Central memory CD8-positive, alpha-beta T cell (primary cell): Measurements from ENCODE around the gene FRAS1.
"Not testable (repeated sequence)": the region's sequence is repeated elsewhere in the genome, so short reads cannot be mapped to it uniquely, and the experiment has no call there.

Experiments used
- ATAC-seq: fragments of 150-1000 bp; cut with Tn5 transposase; replicated peaks from 2 replicates; pipeline ENCODE4 v1.10.0; 2022; ENCODE audit warnings: mild to moderate bottlenecking, moderate FRiP score, moderate number of reproducible peaks; ENCODE audit not compliant: poor library complexity, severe bottlenecking; ENCODE audit errors: extremely low read depth
- DNase-seq, 2 donors: peaks; one replicate each; pipeline ENCODE4 v3.0.0; 2021; ENCODE audit warnings: low spot score in 2 of 2
- H3K27ac Mint-ChIP-seq: one replicate; pipeline ENCODE4 v1.8.0; 2022; ENCODE audit warnings: low read depth, mild to moderate bottlenecking, moderate library complexity, mixed read lengths
- H3K27me3 Mint-ChIP-seq: one replicate; pipeline ENCODE4 v1.8.0; 2022; ENCODE audit warnings: mixed read lengths
- H3K36me3 Mint-ChIP-seq: one replicate; pipeline ENCODE4 v1.8.0; 2022; ENCODE audit warnings: mild to moderate bottlenecking, moderate library complexity, mixed read lengths; ENCODE audit not compliant: insufficient read depth
- H3K4me1 Mint-ChIP-seq: one replicate; pipeline ENCODE4 v1.8.0; 2022; ENCODE audit warnings: mixed read lengths
- H3K4me3 Mint-ChIP-seq: one replicate; pipeline ENCODE4 v1.8.0; 2022; ENCODE audit warnings: mild to moderate bottlenecking, moderate library complexity, mixed read lengths
- H3K9me3 Mint-ChIP-seq: one replicate; pipeline ENCODE4 v1.8.0; 2022; ENCODE audit warnings: mixed read lengths

FRAS1 gene

DNA sequence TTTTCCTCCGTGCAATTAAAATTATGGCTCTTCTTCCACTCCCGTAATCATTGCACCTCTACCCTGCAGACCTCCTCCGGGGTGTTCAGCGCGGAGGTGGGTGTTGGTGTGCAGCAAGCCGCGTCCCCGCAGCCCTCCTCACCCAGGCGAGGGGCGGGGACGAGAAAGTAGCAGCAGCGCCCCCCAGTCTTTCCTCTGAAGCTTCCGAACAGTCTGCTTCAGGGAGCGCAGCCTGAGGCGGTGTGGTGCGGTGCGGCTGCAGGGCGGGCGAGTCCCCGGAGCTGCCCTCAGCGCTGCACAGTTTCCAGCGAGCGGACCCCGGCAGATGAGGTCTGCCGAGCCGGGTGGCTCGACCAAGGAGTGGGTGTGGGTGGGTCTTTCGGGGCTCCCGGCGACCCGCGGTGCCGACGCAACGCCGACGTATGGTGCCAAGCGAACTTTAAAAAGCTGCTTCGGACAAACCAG is at the start of gene FRAS1:
FRAS1 (plus strand) TSS at position 189 of the 465 bp plus-strand sequence. CDS start 687 bp downstream, outside the sequence.
- Mint-ChIP-seq H3K4me3 (peak within 1 kb of the TSS; percentile 76), H3K36me3 (peaks cover 5% of the 10 kb centered on the region), H3K27me3 (peaks cover 91% of the 10 kb centered on the region), H3K4me1 (peaks cover 27% of the 10 kb centered on the region), H3K9me3 (no peaks in the 10 kb centered on the region), H3K27ac (no peak within 1 kb of the TSS)
- ATAC-seq = peak; percentile 29
- no peak for DNase-seq

GRCh38 chr4:78011003-78011402 is 46.1 kb upstream of the FRAS1 start:
- DNase-seq, ATAC-seq, H3K4me1 Mint-ChIP-seq, H3K9me3 Mint-ChIP-seq, H3K27ac Mint-ChIP-seq, H3K4me3 Mint-ChIP-seq, H3K36me3 Mint-ChIP-seq: not testable (repeated sequence)
- peaks cover 22% of the 10 kb centered on the region for H3K27me3 Mint-ChIP-seq

DNA sequence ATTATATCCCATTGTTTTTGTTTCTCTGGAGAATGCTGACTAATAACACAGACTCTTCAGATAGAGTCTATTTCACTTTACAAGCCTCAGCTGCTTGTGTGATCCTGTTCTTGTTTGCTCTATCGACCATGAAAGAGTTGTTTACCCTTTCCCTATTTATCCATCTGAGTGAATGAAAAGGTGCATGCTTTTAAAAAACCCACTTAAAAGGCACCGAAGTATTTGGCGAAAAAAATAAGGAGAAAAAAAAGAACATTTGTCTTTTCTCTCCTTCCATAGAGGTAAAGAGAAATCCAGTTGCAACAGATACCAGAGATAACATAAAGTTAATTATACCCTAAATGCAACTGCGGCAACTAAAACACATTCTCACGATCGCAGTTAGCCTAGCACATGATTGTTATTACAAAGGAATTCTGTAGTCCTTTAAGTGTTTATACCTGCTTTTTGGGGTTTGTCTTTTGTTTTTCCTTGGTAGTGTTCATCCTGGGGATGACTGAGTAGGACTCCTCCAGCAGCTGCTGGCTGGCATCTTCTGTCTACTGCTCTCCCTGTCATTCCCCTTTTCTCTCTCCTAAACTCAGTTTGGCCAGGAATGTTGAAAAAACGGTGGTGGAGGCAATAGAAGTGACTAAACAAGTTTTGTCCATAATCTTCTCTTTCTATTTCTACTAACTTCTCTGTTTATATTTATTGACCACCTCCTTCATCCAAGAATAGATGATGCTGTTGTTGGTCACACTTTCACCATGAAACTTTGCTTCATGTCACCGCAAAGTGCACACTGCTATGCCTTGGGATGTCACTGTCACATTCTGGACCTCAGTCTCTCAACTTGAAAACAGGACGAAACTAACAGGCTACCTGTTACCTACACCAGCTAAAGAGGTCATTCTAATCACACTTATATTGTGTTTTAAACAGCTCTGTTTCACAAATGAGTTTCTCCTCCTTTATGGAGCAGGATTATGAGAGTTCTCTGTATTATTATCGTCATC is 41.9 kb upstream of the FRAS1 start:
- no peak overlapping the region for H3K27ac Mint-ChIP-seq
- no peaks in the 10 kb centered on the region for H3K4me1 Mint-ChIP-seq
- H3K36me3 Mint-ChIP-seq = no peaks in the 10 kb centered on the region
- H3K9me3 Mint-ChIP-seq = peaks cover 8% of the 10 kb centered on the region
- no peak overlapping the region for H3K4me3 Mint-ChIP-seq
- no peak for DNase-seq
- H3K27me3 Mint-ChIP-seq = peaks cover 37% of the 10 kb centered on the region
- no peak for ATAC-seq

GRCh38 chr4:78018271-78019049 is 38.7 kb upstream of the FRAS1 start:
- ATAC-seq (no peak), DNase-seq (no peak)
- no peaks in the 10 kb centered on the region for H3K9me3 Mint-ChIP-seq
- no peak overlapping the region for H3K4me3 Mint-ChIP-seq
- H3K4me1 Mint-ChIP-seq = no peaks in the 10 kb centered on the region
- peaks cover 37% of the 10 kb centered on the region for H3K27me3 Mint-ChIP-seq
- H3K27ac Mint-ChIP-seq = no peak overlapping the region
- H3K36me3 Mint-ChIP-seq = no peaks in the 10 kb centered on the region

GRCh38 chr4:78019414-78019813 is 37.7 kb upstream of the FRAS1 start:
- Mint-ChIP-seq H3K9me3 (no peaks in the 10 kb centered on the region), H3K4me1 (no peaks in the 10 kb centered on the region), H3K4me3 (no peak overlapping the region), H3K27me3 (peaks cover 30% of the 10 kb centered on the region), H3K36me3 (no peaks in the 10 kb centered on the region), H3K27ac (no peak overlapping the region)
- ATAC-seq (no peak), DNase-seq (no peak)

DNA sequence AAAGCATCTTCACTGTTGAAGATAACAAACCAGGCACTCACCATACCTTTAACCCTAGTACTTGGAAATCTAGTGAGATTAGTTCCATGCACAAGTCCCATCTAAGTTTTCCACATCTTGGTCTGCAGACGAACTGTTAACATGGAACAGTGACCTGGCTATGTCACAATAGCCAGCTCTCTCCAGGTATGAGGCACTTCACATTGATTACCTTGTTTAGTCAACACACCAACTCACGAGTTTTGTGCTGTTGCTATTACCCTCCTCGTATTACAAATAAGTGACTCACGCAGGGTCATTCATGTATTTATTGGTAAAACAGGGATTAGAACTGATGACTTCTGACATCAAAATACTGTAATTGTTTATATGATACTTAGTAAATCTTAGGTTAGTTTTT is 36.4 kb upstream of the FRAS1 start:
- no peaks in the 10 kb centered on the region for H3K4me1 Mint-ChIP-seq
- no peaks in the 10 kb centered on the region for H3K36me3 Mint-ChIP-seq
- peaks cover 17% of the 10 kb centered on the region for H3K27me3 Mint-ChIP-seq
- H3K4me3 Mint-ChIP-seq = no peak overlapping the region
- ATAC-seq (no peak), DNase-seq (no peak)
- H3K27ac Mint-ChIP-seq = no peak overlapping the region
- no peaks in the 10 kb centered on the region for H3K9me3 Mint-ChIP-seq

- Mint-ChIP-seq H3K36me3 (no peaks in the 10 kb centered on the region), H3K27ac (no peak overlapping the region), H3K9me3 (no peaks in the 10 kb centered on the region), H3K4me1 (no peaks in the 10 kb centered on the region), H3K27me3 (peaks cover 6% of the 10 kb centered on the region), H3K4me3 (no peak overlapping the region)
- ATAC-seq (no peak), DNase-seq (no peak)
Observed at GRCh38 chr4:78022517-78022916, 34.6 kb upstream of the FRAS1 start.

GRCh38 chr4:78024085-78024484 is 33.0 kb upstream of the FRAS1 start:
- ATAC-seq = no peak
- Mint-ChIP-seq H3K4me1 (no peaks in the 10 kb centered on the region), H3K9me3 (no peaks in the 10 kb centered on the region), H3K36me3 (no peaks in the 10 kb centered on the region), H3K27ac (no peak overlapping the region), H3K4me3 (no peak overlapping the region), H3K27me3 (peaks cover 8% of the 10 kb centered on the region)
- DNase-seq = no peak

DNA sequence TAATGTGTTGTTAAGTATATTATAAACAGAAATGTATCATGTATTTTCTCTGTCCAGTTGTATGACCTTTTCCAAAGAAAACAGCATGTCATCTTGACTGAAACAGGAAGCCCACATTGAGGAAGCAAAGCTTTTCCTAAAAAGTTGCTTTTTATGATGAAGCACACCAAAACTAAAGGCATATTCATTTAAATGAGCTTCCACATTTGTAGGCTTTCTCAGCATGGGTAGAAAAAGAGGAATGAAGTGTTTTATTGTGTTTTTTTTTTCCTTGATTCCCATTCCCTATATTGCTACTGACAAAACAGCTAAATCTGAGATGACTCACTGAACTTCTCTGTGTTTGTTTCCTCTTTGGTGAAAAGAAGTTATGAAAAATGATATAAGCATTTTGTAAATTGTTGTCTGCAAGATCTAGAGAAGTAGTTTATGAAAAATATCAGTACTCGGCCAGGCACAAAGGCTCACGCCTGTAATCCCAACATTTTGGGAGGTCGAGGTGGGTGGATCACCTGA is 32.5 kb upstream of the FRAS1 start:
- Mint-ChIP-seq H3K27ac (no peak overlapping the region), H3K27me3 (peaks cover 13% of the 10 kb centered on the region), H3K36me3 (no peaks in the 10 kb centered on the region), H3K4me1 (no peaks in the 10 kb centered on the region), H3K4me3 (no peak overlapping the region), H3K9me3 (no peaks in the 10 kb centered on the region)
- DNase-seq (no peak), ATAC-seq (no peak)

DNA sequence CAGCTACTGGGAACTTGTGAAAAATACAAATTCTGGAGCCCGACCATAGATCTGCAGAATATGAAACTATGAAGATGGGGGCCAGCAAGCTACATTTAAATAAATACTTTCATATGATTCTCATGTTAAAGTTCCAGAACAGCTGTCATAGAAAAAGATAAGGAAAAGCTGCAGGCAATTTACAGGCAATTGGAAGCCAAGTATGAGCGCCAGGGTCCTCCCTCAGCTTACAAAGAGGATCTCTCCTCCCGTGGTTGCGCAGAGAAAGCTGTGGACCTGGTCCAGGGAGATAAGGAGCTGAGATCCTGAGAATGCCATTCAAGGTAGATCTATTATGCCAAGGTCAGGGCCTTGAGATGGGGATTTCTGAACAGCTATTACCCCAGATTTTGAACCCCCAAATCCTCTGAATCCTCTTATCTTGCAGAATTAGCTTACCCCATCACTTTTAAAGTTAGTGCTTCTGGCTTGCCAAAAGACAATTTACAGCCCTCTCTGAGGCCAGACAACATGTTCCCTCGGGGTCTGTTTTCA is 25.6 kb upstream of the FRAS1 start:
- no peak overlapping the region for H3K4me3 Mint-ChIP-seq
- no peak overlapping the region for H3K27ac Mint-ChIP-seq
- H3K27me3 Mint-ChIP-seq = peaks cover 23% of the 10 kb centered on the region

GRCh38 chr4:78032446-78032845 is 24.7 kb upstream of the FRAS1 start:
- Mint-ChIP-seq H3K36me3 (no peaks in the 10 kb centered on the region), H3K4me1 (no peaks in the 10 kb centered on the region), H3K27ac (no peak overlapping the region), H3K9me3 (no peaks in the 10 kb centered on the region), H3K27me3 (peaks cover 23% of the 10 kb centered on the region), H3K4me3 (no peak overlapping the region)
- DNase-seq = no peak
- ATAC-seq = no peak

More for the DNA sequence above, 25.6 kb upstream of the FRAS1 start:
- H3K4me1 Mint-ChIP-seq = no peaks in the 10 kb centered on the region
- H3K9me3 Mint-ChIP-seq = no peaks in the 10 kb centered on the region
- DNase-seq (no peak), ATAC-seq (no peak)
- no peaks in the 10 kb centered on the region for H3K36me3 Mint-ChIP-seq

DNA sequence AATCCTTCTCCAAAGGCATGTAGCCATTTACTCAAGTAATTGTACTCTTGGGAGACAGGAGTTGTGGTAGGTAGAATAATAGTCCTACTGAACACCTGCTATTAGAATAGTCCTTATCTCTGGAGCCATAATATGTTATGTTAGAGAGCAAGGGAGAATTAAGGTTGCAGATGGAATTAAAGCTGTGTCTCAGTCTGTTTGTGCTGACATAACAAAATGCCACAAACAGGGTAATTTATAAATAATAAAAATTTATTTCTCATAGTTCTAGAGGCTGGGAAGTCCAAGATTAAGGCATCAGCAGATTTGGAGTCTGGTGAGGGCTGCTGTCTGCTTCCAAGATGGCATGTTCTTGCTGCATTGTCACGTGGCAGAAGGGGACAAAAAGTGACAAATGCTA is 24.2 kb upstream of the FRAS1 start:
- no peaks in the 10 kb centered on the region for H3K36me3 Mint-ChIP-seq
- DNase-seq = no peak
- peaks cover 23% of the 10 kb centered on the region for H3K27me3 Mint-ChIP-seq
- no peaks in the 10 kb centered on the region for H3K9me3 Mint-ChIP-seq
- no peak overlapping the region for H3K27ac Mint-ChIP-seq
- no peaks in the 10 kb centered on the region for H3K4me1 Mint-ChIP-seq
- no peak for ATAC-seq
- H3K4me3 Mint-ChIP-seq = no peak overlapping the region
